CD14-positive monocyte (primary cell): ENCODE results near the gene ZNF771. TPM values are rescaled to one million over a fixed set of nuclear protein-coding genes. Genes with fewer than 3 reads are reported as not detected.

Experiments
- DNase-seq, 3 donors: peaks; one replicate each; pipeline ENCODE4 v3.0.0-alpha.2; 2011 to 2022
- H2AFZ ChIP-seq: 2 replicates; pipeline ENCODE4 v1.6.0; 2012; ENCODE audit warnings: mild to moderate bottlenecking, low read depth, low read length, inconsistent platforms; ENCODE audit not compliant: insufficient read depth, poor library complexity, severe bottlenecking
- H3K27ac ChIP-seq, 2 donors: 1 replicate in 1 of 2; 2 replicates in 1 of 2; pipeline ENCODE4 v1.5.1; 2012 to 2013; ENCODE audit warnings: low read length in 2 of 2, control low read depth in 1 of 2, inconsistent platforms in 1 of 2, low read depth in 1 of 2, mild to moderate bottlenecking in 1 of 2
- H3K27me3 ChIP-seq, 2 donors: one replicate each; pipeline versions ENCODE4 v1.6.0 to v1.6.1; 2011 to 2013; ENCODE audit warnings: low read length in 2 of 2; ENCODE audit not compliant: control insufficient read depth in 2 of 2, insufficient read depth in 2 of 2
- H3K36me3 ChIP-seq, 2 donors: replicated peaks in 1 of 2; 1 replicate in 1 of 2; 2 replicates in 1 of 2; pipeline versions ENCODE4 v1.5.1 to v1.6.1; 2012 to 2013; ENCODE audit warnings: low read length in 2 of 2, control low read depth in 1 of 2, inconsistent platforms in 1 of 2, mild to moderate bottlenecking in 1 of 2; ENCODE audit not compliant: insufficient read depth in 2 of 2, control insufficient read depth in 1 of 2
- H3K4me1 ChIP-seq, 2 donors: 1 replicate in 1 of 2; 2 replicates in 1 of 2; pipeline versions ENCODE4 v1.5.1 to v1.6.1; 2012 to 2013; ENCODE audit warnings: low read length in 2 of 2, control low read depth in 1 of 2, inconsistent platforms in 1 of 2, mild to moderate bottlenecking in 1 of 2, moderate library complexity in 1 of 2; ENCODE audit not compliant: insufficient read depth in 2 of 2, control insufficient read depth in 1 of 2
- H3K4me2 ChIP-seq: replicated peaks from 2 replicates; pipeline ENCODE3; 2012; ENCODE audit warnings: low read length, moderate library complexity, mild to moderate bottlenecking; ENCODE audit not compliant: poor library complexity, severe bottlenecking; ENCODE audit errors: extremely low read depth
- H3K4me3 ChIP-seq, 3 experiments: fragments of 200-600 bp in 1 of 3; sonication (generic) in 1 of 3; replicated peaks in 1 of 3; 1 replicate in 2 of 3; 2 replicates in 1 of 3; pipeline ENCODE4 v1.5.1; 2011 to 2013; ENCODE audit warnings: low read length in 3 of 3, mild to moderate bottlenecking in 3 of 3, control low read depth in 2 of 3, low read depth in 2 of 3, inconsistent platforms in 1 of 3, moderate library complexity in 1 of 3
- H3K79me2 ChIP-seq: 2 replicates; pipeline ENCODE4 v1.6.0; 2012; ENCODE audit warnings: mild to moderate bottlenecking, control low read depth, inconsistent platforms, low read length, moderate library complexity; ENCODE audit not compliant: insufficient read depth
- H3K9ac ChIP-seq: 2 replicates; pipeline ENCODE4 v1.6.0; 2017; ENCODE audit warnings: low read length, mild to moderate bottlenecking; ENCODE audit not compliant: insufficient read depth, poor library complexity, severe bottlenecking
- H3K9me3 ChIP-seq, 2 donors: replicated peaks in 1 of 2; 1 replicate in 1 of 2; 2 replicates in 1 of 2; pipeline versions ENCODE4 v1.5.1 to v1.6.1; 2012 to 2013; ENCODE audit warnings: low read length in 2 of 2, control low read depth in 1 of 2; ENCODE audit not compliant: control insufficient read depth in 1 of 2, insufficient read depth in 1 of 2
- H4K20me1 ChIP-seq: 2 replicates; pipeline ENCODE4 v1.6.0; 2012; ENCODE audit warnings: mild to moderate bottlenecking, low read length, control low read depth, moderate library complexity; ENCODE audit not compliant: insufficient read depth
- H3K27ac Mint-ChIP-seq, 7 donors: one replicate each; pipeline ENCODE4 v1.8.0; 2020; ENCODE audit warnings: mild to moderate bottlenecking in 7 of 7, mixed read lengths in 7 of 7, moderate library complexity in 6 of 7, inconsistent platforms in 2 of 7
- H3K27me3 Mint-ChIP-seq, 3 donors: one replicate each; pipeline ENCODE4 v1.8.0; 2021 to 2022; ENCODE audit warnings: low read depth in 3 of 3, mild to moderate bottlenecking in 3 of 3, mixed read lengths in 3 of 3, moderate library complexity in 3 of 3, inconsistent platforms in 1 of 3
- H3K36me3 Mint-ChIP-seq, 2 donors: one replicate each; pipeline ENCODE4 v1.8.0; 2020; ENCODE audit warnings: mixed read lengths in 2 of 2, inconsistent platforms in 1 of 2, mild to moderate bottlenecking in 1 of 2
- H3K4me1 Mint-ChIP-seq: one replicate; pipeline ENCODE4 v1.8.0; 2020; ENCODE audit warnings: mild to moderate bottlenecking, mixed read lengths
- H3K4me3 Mint-ChIP-seq, 2 donors: one replicate each; pipeline ENCODE4 v1.8.0; 2020; ENCODE audit warnings: mild to moderate bottlenecking in 2 of 2, mixed read lengths in 2 of 2, moderate library complexity in 1 of 2
- H3K9me3 Mint-ChIP-seq, 7 donors: one replicate each; pipeline ENCODE4 v1.8.0; 2020 to 2022; ENCODE audit warnings: mixed read lengths in 7 of 7, mild to moderate bottlenecking in 6 of 7, moderate library complexity in 6 of 7, inconsistent platforms in 2 of 7
- CTCF ChIP-seq: fragments of 200-600 bp; IDR thresholded peaks from one replicate; pipeline ENCODE4 v1.8.0; 2022; ENCODE audit warnings: antibody characterized with exemption, mild to moderate bottlenecking
- WGBS: methylation state at CpG from one replicate; pipeline ENCODE4 v1.1.5; 2013; ENCODE audit warnings: missing lambda C conversion rate; ENCODE audit not compliant: insufficient coverage; 5-methylcytosine and 5-hydroxymethylcytosine counted together
- intact Hi-C, 2 donors: fragments of 100-400 bp; cut with micrococcal nuclease; formaldehyde crosslinking; loops; one replicate each; pipeline versions ENCODE4 v1.15.0 to v1.15.1; 2023
- polyA plus RNA-seq, 3 donors: library from polyadenylated mRNA; depleted of rRNA in 1 of 3; unstranded in 2 of 3; stranded (reverse) in 1 of 3; fragments of 300-500 nt in 2 of 3; fragments of >200 nt in 1 of 3; fragmentation: Illumina TruSeq in 2 of 3; gene quantifications; 1 replicate in 2 of 3; 2 replicates in 1 of 3; pipeline ENCODE4 v1.2.3, GENCODE V29; 2012 to 2021

ZNF771 gene
- polyA plus RNA-seq, 3 donors: 0.39 to 0.68 (median 0.51) TPM

DNA sequence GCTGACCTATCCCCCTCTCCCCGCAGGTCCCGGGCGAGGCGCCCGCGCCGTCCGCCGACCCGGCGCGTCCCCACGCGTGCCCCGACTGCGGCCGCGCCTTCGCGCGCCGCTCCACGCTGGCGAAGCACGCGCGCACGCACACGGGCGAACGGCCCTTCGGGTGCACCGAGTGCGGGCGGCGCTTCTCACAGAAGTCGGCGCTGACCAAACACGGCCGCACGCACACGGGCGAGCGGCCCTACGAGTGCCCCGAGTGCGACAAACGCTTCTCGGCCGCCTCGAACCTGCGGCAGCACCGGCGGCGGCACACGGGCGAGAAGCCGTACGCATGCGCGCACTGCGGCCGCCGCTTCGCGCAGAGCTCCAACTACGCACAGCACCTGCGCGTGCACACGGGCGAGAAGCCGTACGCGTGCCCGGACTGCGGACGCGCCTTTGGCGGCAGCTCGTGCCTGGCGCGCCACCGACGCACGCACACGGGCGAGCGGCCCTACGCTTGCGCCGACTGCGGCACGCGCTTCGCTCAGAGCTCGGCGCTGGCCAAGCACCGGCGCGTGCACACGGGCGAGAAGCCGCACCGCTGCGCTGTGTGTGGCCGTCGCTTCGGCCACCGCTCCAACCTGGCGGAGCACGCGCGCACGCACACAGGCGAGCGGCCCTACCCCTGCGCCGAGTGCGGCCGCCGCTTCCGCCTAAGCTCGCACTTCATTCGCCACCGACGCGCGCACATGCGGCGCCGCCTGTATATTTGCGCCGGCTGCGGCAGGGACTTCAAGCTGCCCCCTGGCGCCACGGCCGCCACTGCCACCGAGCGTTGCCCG, 10.3 kb downstream of the ZNF771 start:
- H3K9me3 Mint-ChIP-seq: no peaks in the 10 kb centered on the region
- peaks cover 2 to 8% of the 10 kb centered on the region in 2 donors for H3K36me3 ChIP-seq
- H2AFZ ChIP-seq: peak overlapping the region; percentile 90
- peak overlapping the region; percentile 63 for H3K9ac ChIP-seq
- peaks cover 19 to 34% of the 10 kb centered on the region in 2 donors for H3K36me3 Mint-ChIP-seq
- TF ChIP-seq CTCF: peak; percentile 19
- peaks cover 0 to 2% (median 1%) of the 10 kb centered on the region in 3 donors for H3K27me3 Mint-ChIP-seq
- peak overlapping the region; percentile 30 to 77 (median 66) for H3K4me3 ChIP-seq
- no peaks in the 10 kb centered on the region for H3K9me3 ChIP-seq
- H3K4me3 Mint-ChIP-seq: peak overlapping the region; percentile 66 to 73
- H4K20me1 ChIP-seq: no peaks in the 10 kb centered on the region
- H3K27ac ChIP-seq: peak overlapping the region; percentile 55 to 72
- H3K4me1 ChIP-seq: peaks cover 13 to 22% of the 10 kb centered on the region in 2 donors
- intact Hi-C loops: no loop called here
- peak overlapping the region; percentile 93 for H3K4me2 ChIP-seq
- H3K27me3 ChIP-seq: no peaks in the 10 kb centered on the region
- peak; percentile 90 to 92 (median 91) for DNase-seq
- H3K27ac Mint-ChIP-seq: peak overlapping the region in 1 of 7 donors; percentile 33
- H3K4me1 Mint-ChIP-seq: peaks cover 14% of the 10 kb centered on the region
- under 1% methylated on average over 140 of the region's 140 CpGs for WGBS
- H3K79me2 ChIP-seq: no peaks in the 10 kb centered on the region

DNA sequence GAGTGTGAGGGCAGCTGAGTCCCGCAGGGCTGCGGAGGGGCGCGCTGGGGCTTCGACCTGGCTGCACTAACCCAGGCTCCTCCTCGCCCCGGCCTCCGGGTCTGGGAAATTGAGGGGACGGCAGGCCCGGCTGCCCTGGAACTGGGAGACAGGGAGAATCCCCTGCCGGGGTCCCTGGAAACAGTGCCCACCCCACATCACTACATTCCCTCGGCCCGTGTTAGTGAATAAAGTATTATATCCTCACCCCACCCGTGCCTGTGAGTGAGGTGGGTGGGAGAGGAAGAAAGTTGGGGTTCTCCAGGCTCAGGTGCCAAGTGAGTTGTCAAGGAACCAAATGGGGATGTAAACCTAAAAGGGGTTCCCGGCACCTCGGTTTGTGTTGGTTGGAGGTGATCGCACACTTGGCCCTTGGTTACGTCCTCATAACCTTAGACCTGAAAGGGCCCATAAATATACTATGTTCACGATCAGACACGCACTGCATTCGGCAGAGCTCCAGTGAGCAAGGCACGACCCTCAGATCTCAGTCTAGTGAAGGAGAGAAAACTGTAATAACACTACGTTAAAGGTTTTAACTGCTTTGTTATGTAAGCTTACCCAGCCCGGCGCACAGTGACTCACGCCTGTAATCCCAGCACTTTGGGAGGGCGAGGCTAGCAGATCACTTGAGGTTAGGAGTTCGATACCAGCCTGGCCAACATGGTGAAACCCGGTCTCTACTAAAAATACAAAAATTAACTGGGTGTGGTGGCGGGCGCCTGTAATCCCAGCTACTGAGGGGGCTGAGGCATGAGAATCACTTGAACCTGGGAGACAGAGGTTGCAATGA, 11.2 kb downstream of the ZNF771 start:
- no peak for TF ChIP-seq CTCF
- Histone ChIP-seq H3K4me3 (peak overlapping the region; percentile 23 to 77 (median 66)), H3K36me3 (peaks cover 5 to 13% of the 10 kb centered on the region in 2 donors), H4K20me1 (no peaks in the 10 kb centered on the region), H3K9ac (peak overlapping the region; percentile 63), H3K79me2 (no peaks in the 10 kb centered on the region), H2AFZ (peak overlapping the region; percentile 90), H3K27ac (peak overlapping the region; percentile 55 to 72), H3K4me1 (peaks cover 13 to 22% of the 10 kb centered on the region in 2 donors), H3K4me2 (peak overlapping the region; percentile 93), H3K9me3 (no peaks in the 10 kb centered on the region), H3K27me3 (no peaks in the 10 kb centered on the region)
- no peak for DNase-seq
- Mint-ChIP-seq H3K27ac (peak overlapping the region in 4 of 7 donors; percentile 18 to 80 (median 66)), H3K9me3 (no peaks in the 10 kb centered on the region), H3K4me1 (peaks cover 14% of the 10 kb centered on the region), H3K36me3 (peaks cover 23 to 41% of the 10 kb centered on the region in 2 donors), H3K4me3 (peak overlapping the region; percentile 66 to 73), H3K27me3 (peaks cover 0 to 2% (median 1%) of the 10 kb centered on the region in 3 donors)
- intact Hi-C loops: no loop called here
- 40% methylated on average over 8 of the region's 31 CpGs for WGBS
